ENCODE data around the gene LNX2.

The LNX2 gene

GRCh38 chr13:27497563-27498230 lies 122.6 kb downstream of the LNX2 start:
- DNase-seq = no peak

- DNase-seq = no peak
Observed at GRCh38 chr13:27496536-27497273, 123.6 kb downstream of the LNX2 start.

- DNase-seq = no peak
Observed at GRCh38 chr13:27496006-27496405, 124.3 kb downstream of the LNX2 start.

All from KG1 (cell line).